Metanephros (tissue), 2 donors: ENCODE data around the gene FBXL12. TPM values are rescaled to one million over a fixed set of nuclear protein-coding genes. Genes with fewer than 3 reads are reported as not detected.

Source experiments
- small RNA-seq: library from RNA; depleted of rRNA; stranded (forward); fragments of <200 nt; gene quantifications from one replicate; pipeline ENCODE3, GENCODE V24; 2014; ENCODE audit warnings: low replicate concordance
- total RNA-seq: library from RNA; depleted of rRNA; stranded (reverse); fragments of >200 nt; gene quantifications from one replicate; pipeline ENCODE4 v1.2.3, GENCODE V29; 2014

FBXL12 gene, protein sequence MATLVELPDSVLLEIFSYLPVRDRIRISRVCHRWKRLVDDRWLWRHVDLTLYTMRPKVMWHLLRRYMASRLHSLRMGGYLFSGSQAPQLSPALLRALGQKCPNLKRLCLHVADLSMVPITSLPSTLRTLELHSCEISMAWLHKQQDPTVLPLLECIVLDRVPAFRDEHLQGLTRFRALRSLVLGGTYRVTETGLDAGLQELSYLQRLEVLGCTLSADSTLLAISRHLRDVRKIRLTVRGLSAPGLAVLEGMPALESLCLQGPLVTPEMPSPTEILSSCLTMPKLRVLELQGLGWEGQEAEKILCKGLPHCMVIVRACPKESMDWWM
- 29.4 TPM for total RNA-seq

DNA sequence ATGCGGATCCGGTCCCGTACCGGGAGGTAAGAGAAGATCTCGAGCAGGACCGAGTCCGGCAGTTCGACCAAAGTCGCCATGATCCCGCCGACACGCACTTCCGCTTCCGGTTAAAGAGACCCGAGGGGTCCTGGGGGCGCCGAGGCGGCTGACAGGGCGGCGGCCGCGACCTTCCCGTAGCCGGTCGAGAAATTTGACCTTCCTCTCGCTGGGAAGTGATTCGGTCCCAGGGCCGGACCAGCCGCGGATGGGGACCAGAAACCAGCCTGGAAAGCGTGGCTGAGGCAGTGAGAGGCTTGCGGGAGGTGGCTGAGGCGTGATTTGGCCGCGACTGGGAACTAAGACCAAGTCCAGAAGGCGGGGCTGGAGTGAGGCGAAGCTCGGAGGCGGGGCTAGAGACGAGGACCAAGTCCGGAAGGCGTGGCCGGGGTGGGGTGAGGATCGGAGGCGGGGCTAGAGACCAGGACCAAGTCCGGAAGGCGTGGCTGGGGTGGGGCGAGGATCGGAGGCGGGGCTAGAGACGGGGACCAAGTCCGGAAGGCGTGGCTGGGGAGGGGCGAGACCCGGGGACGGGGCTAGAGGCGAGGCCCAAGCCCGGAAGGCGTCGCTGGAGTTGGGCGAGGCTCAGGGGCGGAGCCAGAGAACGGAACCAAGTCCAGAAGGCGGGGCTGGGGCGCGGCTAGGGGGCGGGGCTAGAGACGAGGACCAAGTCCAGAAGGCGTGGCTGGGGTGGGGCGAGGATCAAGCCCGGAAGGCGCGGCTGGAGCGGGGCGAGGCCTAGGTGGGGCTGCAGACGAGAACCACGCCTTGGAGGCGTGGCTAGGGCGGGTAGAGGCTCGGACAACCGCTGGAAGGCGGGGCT lies at the start of gene FBXL12:
TSS of gene FBXL12 (minus strand) at position 346 of the 862 bp plus-strand sequence. CDS start at position 80, 266 bp downstream.

DNA sequence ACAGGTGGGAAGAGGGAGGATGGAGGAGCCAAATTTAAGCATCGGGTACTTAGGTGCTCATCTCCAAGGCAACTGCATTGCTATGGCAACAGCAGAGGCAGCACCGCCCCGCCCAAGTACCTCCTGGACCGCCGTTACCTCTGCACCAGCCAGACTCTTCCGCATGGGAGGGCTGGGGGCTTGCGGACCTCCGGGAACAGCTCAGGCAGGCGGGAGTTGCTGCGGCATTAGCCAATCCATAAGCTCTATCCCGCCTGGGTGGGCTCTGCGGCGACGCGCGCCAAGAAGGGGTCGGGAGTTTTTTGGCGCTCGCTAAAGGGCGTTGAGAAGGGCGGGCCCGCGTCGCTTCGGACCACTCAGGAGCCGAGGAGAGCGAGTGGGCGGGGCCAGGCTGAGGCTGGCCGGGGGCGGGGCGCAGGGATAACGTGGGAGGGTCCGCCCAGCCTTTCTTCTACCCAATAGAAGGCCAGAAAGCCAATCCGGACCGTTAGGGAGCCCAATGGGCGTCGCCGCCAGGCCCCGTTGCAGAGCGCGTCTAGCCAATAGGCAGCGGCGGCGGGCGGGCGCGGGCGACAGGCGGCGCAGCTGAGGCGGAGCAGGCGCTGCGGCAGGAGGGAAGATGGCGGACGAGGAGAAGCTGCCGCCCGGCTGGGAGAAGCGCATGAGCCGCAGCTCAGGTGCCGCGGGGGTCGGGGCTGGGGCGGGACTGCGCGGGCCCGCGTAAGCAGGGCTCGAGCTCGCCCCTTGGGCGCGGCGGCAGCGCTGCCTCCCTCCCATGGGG lies 16.0 kb upstream of the FBXL12 start, which contains the start of gene PIN1:
TSS of gene PIN1 (plus strand) at position 593 of the 781 bp plus-strand sequence. CDS start at position 620, 27 bp downstream.

DNA sequence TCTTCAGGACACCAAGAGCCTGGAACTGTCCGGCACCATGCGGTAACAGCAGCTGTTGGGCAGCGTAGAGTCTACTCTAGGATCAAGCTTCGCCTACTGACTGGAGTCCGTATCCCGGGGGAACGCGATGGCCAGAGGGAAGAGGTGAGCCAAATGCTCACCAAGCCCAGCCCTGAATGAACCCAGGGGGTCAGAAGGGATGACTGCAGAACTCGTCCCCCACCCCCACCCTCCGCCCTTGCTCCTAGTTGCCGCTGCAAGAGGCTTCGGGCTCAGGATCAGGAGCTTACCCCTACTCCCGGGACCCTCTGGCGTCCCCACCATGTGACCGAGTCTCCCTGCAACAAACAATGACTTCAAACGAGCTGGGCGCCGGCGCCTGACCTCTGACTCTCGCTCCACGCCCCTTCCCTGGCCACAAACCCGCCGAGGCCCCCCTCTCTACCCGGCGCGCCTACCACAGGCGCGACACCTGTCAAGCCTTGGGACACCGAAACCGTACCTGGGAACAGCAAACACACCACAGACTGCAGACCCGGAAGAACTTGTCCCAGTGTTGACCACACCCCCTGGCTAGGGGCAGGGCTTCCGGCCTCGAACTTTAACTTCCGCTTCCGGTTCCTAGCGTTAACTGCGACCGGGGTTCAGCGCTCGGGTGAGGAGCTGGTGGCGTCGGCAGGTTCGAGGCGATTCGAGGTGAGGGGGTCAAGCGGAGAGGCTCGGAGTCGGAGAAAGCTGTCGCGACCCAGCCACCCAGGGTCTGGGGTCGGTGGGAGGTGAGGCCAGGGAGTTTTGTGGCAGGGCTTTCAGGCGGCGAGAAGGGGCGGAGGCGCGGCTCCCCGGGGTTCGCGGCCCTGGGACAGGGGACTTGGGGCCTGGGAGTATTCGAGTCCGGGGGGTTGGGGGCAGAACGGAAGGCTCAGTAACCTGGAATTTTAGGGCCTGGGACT lies 8.7 kb upstream of the FBXL12 start, which contains the start of gene UBL5:
TSS of gene UBL5 (plus strand) at position 630 of the 950 bp plus-strand sequence. CDS start 420 bp downstream, outside the sequence.

DNA sequence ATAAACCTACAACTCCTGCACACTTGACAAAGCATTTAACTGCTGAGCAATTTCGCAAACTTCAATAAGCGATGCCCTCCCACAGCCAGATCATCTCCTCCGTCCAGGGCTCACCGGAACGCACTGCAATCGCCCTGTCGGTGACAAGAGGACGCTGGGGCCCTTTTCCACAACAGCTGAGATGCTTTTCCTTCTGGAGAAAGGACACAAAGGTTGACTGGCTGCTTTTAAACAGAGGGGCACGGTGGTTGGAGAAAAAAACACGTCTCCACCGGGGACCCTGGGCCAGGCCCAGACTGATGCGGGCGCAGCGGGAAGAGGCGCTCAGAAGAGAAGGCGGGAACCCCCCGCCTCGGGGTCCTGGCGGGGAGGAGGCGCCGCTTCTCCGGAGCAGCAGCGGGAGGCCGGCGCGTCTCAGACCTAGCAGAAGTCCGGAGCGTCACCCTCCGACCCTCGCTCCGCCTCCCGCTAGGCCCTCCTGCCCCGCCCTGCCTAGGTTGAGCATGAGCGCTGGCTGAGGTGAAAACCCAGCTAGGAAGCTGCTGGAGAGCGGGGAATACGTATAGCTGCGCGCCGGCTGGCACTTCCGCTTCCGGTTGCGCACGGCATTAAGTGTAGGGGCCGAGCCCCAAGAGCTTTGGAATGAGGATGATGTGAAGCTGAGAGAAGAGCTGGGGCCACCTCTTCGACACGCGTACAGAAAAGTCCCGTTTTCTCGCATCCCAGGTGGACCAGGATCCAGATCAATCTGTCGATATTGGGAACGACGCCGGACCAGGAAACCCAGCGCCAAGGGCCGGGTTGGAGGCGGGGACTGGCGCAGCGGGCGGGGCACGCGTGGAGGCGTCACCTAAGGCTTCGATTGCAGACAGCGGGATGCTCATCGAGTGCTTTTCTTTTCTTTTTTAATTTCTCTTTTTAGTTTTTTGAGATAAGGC lies 50.4 kb downstream of the FBXL12 start, which contains the start of gene ZNF846:
TSS of gene ZNF846 (minus strand) at position 564 of the 938 bp plus-strand sequence. CDS start 3,788 bp downstream, outside the sequence.

Small RNAs within 50 kb of the gene (small RNA-seq; reads per million reads assigned to genes)
- gene RF00156: not detected

Other genes with a start within 250 kb of the FBXL12 start
- gene ZNF121, start 234.6 kb downstream of the FBXL12 start, total RNA-seq: 47.3 TPM
- gene ZNF561, start 197.8 kb downstream of the FBXL12 start, total RNA-seq: 42.0 TPM
- gene ZNF562, start 144.0 kb downstream of the FBXL12 start, total RNA-seq: 35.2 TPM
- gene ZNF846, start 50.3 kb downstream of the FBXL12 start, total RNA-seq: 34.4 TPM
- 91.3 TPM for gene UBL5, start 8.8 kb upstream of the FBXL12 start, total RNA-seq
- 70.5 TPM for gene PIN1, start 16.2 kb upstream of the FBXL12 start, total RNA-seq
- gene OLFM2, start 117.4 kb upstream of the FBXL12 start, total RNA-seq: 22.2 TPM
- 9.5 TPM for gene COL5A3, start 191.4 kb upstream of the FBXL12 start, total RNA-seq
- gene RDH8, start 194.4 kb upstream of the FBXL12 start, total RNA-seq: not detected